HUES64 (cell line): Measurements from ENCODE around the gene LRRC31.

Source experiments
- H3K27ac ChIP-seq: 2 replicates; pipeline ENCODE4 v1.7.0; 2013; ENCODE audit warnings: low read depth, low read length, inconsistent platforms
- H3K27me3 ChIP-seq: 2 replicates; pipeline ENCODE4 v1.6.1; 2013; ENCODE audit warnings: mild to moderate bottlenecking, low read length; ENCODE audit not compliant: insufficient read depth
- H3K36me3 ChIP-seq: 2 replicates; pipeline ENCODE4 v1.6.1; 2013; ENCODE audit warnings: mild to moderate bottlenecking, low read length; ENCODE audit not compliant: insufficient read depth
- H3K4me1 ChIP-seq: 2 replicates; pipeline ENCODE4 v1.6.1; 2013; ENCODE audit warnings: mild to moderate bottlenecking, low read length, moderate library complexity; ENCODE audit not compliant: insufficient read depth
- H3K4me3 ChIP-seq: 2 replicates; pipeline ENCODE4 v1.5.1; 2013; ENCODE audit warnings: mild to moderate bottlenecking, low read length, moderate library complexity
- H3K9ac ChIP-seq: 2 replicates; pipeline ENCODE4 v1.6.1; 2013; ENCODE audit warnings: mild to moderate bottlenecking, low read depth, low read length
- H3K9me3 ChIP-seq: 2 replicates; pipeline ENCODE4 v1.6.1; 2013; ENCODE audit warnings: low read depth, low read length; ENCODE audit not compliant: insufficient read depth
- WGBS: fragments of 150-250, 120-280 bp; methylation state at CpG from one replicate; pipeline ENCODE4 v1.1.7; 2013; ENCODE audit warnings: missing lambda C conversion rate; 5-methylcytosine and 5-hydroxymethylcytosine counted together

The LRRC31 gene

GRCh38 chr3:169863458-169863899 is 6.3 kb downstream of the LRRC31 start:
- WGBS, result 8% methylated on average over 6 of the region's 6 CpGs
- Histone ChIP-seq H3K9ac (no peak overlapping the region), H3K27ac (no peak overlapping the region), H3K9me3 (no peaks in the 10 kb centered on the region), H3K4me1 (peaks cover 9% of the 10 kb centered on the region), H3K36me3 (no peaks in the 10 kb centered on the region), H3K27me3 (no peaks in the 10 kb centered on the region), H3K4me3 (no peak overlapping the region)

GRCh38 chr3:169861871-169862270 is 7.9 kb downstream of the LRRC31 start:
- Histone ChIP-seq H3K4me3 (no peak overlapping the region), H3K27me3 (no peaks in the 10 kb centered on the region), H3K9me3 (no peaks in the 10 kb centered on the region), H3K36me3 (no peaks in the 10 kb centered on the region), H3K9ac (no peak overlapping the region), H3K4me1 (peaks cover 9% of the 10 kb centered on the region), H3K27ac (no peak overlapping the region)
- 54% methylated on average over 5 of the region's 5 CpGs for WGBS

- 92% methylated on average over 1 of the region's 2 CpGs for WGBS
- Histone ChIP-seq H3K27me3 (no peaks in the 10 kb centered on the region), H3K4me1 (peaks cover 9% of the 10 kb centered on the region), H3K9ac (no peak overlapping the region), H3K4me3 (no peak overlapping the region), H3K27ac (no peak overlapping the region), H3K36me3 (no peaks in the 10 kb centered on the region), H3K9me3 (no peaks in the 10 kb centered on the region)
Measured at GRCh38 chr3:169857811-169858210, 11.9 kb downstream of the LRRC31 start.

GRCh38 chr3:169855514-169855913 is 14.2 kb downstream of the LRRC31 start:
- H3K9me3 ChIP-seq, result no peaks in the 10 kb centered on the region
- H3K27me3 ChIP-seq, result no peaks in the 10 kb centered on the region
- H3K4me1 ChIP-seq, result no peaks in the 10 kb centered on the region
- H3K4me3 ChIP-seq, result no peak overlapping the region
- H3K27ac ChIP-seq, result no peak overlapping the region
- H3K9ac ChIP-seq, result no peak overlapping the region
- WGBS, result 98% methylated on average over 3 of the region's 3 CpGs
- H3K36me3 ChIP-seq, result no peaks in the 10 kb centered on the region

GRCh38 chr3:169850618-169851017 is 19.1 kb downstream of the LRRC31 start:
- no peaks in the 10 kb centered on the region for H3K27me3 ChIP-seq
- no peak overlapping the region for H3K9ac ChIP-seq
- H3K4me1 ChIP-seq, result no peaks in the 10 kb centered on the region
- no peaks in the 10 kb centered on the region for H3K9me3 ChIP-seq
- no peak overlapping the region for H3K4me3 ChIP-seq
- no peak overlapping the region for H3K27ac ChIP-seq
- no peaks in the 10 kb centered on the region for H3K36me3 ChIP-seq

- Histone ChIP-seq H3K27me3 (no peaks in the 10 kb centered on the region), H3K9ac (no peak overlapping the region), H3K4me3 (no peak overlapping the region), H3K9me3 (no peaks in the 10 kb centered on the region), H3K36me3 (no peaks in the 10 kb centered on the region), H3K27ac (no peak overlapping the region), H3K4me1 (no peaks in the 10 kb centered on the region)
- WGBS, result 96% methylated on average over 2 of the region's 3 CpGs
Measured at GRCh38 chr3:169848741-169849140, 21.0 kb downstream of the LRRC31 start.

GRCh38 chr3:169847896-169848295 is 21.8 kb downstream of the LRRC31 start:
- H3K9me3 ChIP-seq, result no peaks in the 10 kb centered on the region
- no peaks in the 10 kb centered on the region for H3K27me3 ChIP-seq
- no peaks in the 10 kb centered on the region for H3K36me3 ChIP-seq
- no peak overlapping the region for H3K27ac ChIP-seq
- 84% methylated on average over 4 of the region's 4 CpGs for WGBS
- H3K4me1 ChIP-seq, result no peaks in the 10 kb centered on the region
- no peak overlapping the region for H3K4me3 ChIP-seq
- no peak overlapping the region for H3K9ac ChIP-seq

- no peak overlapping the region for H3K9ac ChIP-seq
- H3K9me3 ChIP-seq, result no peaks in the 10 kb centered on the region
- H3K27me3 ChIP-seq, result no peaks in the 10 kb centered on the region
- H3K36me3 ChIP-seq, result no peaks in the 10 kb centered on the region
- H3K4me3 ChIP-seq, result no peak overlapping the region
- H3K4me1 ChIP-seq, result no peaks in the 10 kb centered on the region
- WGBS, result 92% methylated on average over 10 of the region's 11 CpGs
- no peak overlapping the region for H3K27ac ChIP-seq
Measured at GRCh38 chr3:169846458-169847193, 23.1 kb downstream of the LRRC31 start.

- H3K27ac ChIP-seq, result no peak overlapping the region
- H3K36me3 ChIP-seq, result no peaks in the 10 kb centered on the region
- H3K9ac ChIP-seq, result no peak overlapping the region
- no peak overlapping the region for H3K4me3 ChIP-seq
- no peaks in the 10 kb centered on the region for H3K27me3 ChIP-seq
- no peaks in the 10 kb centered on the region for H3K9me3 ChIP-seq
- WGBS, result 87% methylated on average over 3 of the region's 3 CpGs
- H3K4me1 ChIP-seq, result no peaks in the 10 kb centered on the region
Measured at GRCh38 chr3:169842960-169843359, 26.8 kb downstream of the LRRC31 start.

- no peaks in the 10 kb centered on the region for H3K4me1 ChIP-seq
- H3K9ac ChIP-seq, result no peak overlapping the region
- 89% methylated on average over 4 of the region's 4 CpGs for WGBS
- H3K9me3 ChIP-seq, result no peaks in the 10 kb centered on the region
- H3K27ac ChIP-seq, result no peak overlapping the region
- no peaks in the 10 kb centered on the region for H3K27me3 ChIP-seq
- no peak overlapping the region for H3K4me3 ChIP-seq
- H3K36me3 ChIP-seq, result no peaks in the 10 kb centered on the region
Measured at GRCh38 chr3:169841171-169841570, 28.6 kb downstream of the LRRC31 start.

- Histone ChIP-seq H3K27ac (no peak overlapping the region), H3K4me1 (no peaks in the 10 kb centered on the region), H3K9me3 (no peaks in the 10 kb centered on the region), H3K27me3 (no peaks in the 10 kb centered on the region), H3K9ac (no peak overlapping the region), H3K4me3 (no peak overlapping the region), H3K36me3 (no peaks in the 10 kb centered on the region)
- 100% methylated on average over 1 of the region's 1 CpG for WGBS
Measured at GRCh38 chr3:169838511-169839030, 31.2 kb downstream of the LRRC31 start.

- H3K27me3 ChIP-seq, result no peaks in the 10 kb centered on the region
- no peak overlapping the region for H3K4me3 ChIP-seq
- peak overlapping the region; percentile 11; the same call in 1 of the 2 replicates for H3K9ac ChIP-seq
- no peak overlapping the region for H3K27ac ChIP-seq
- H3K4me1 ChIP-seq, result no peaks in the 10 kb centered on the region
- no peaks in the 10 kb centered on the region for H3K36me3 ChIP-seq
- WGBS, result 87% methylated on average over 3 of the region's 3 CpGs
- H3K9me3 ChIP-seq, result no peaks in the 10 kb centered on the region
Measured at GRCh38 chr3:169836942-169837275, 32.8 kb downstream of the LRRC31 start.
